A549 treated with ZK216348 at 1 μM for 4 hours (cell line): Measurements from ENCODE around the gene C11orf24. TPM values are rescaled to one million over a fixed set of nuclear protein-coding genes. Genes with fewer than 3 reads are reported as not detected.

Source experiments
- total RNA-seq: library from RNA; stranded (reverse); fragments of 200-300 nt; extraction: Qiagen RNA extraction; gene quantifications from 5 replicates; pipeline ENCODE4 v1.2.3, GENCODE V29; 2022; ENCODE audit warnings: low read depth

C11orf24 gene
- 49.2 to 63.5 TPM (median 61.6 TPM) in 5 replicates for total RNA-seq

GRCh38 chr11:68271781-68272608 is at the start of gene C11orf24:
Gene C11orf24 (minus strand): TSS chr11:68271973. CDS start chr11:68263767, 8,206 bp downstream.

GRCh38 chr11:68312117-68312779 is 40.5 kb upstream of the C11orf24 start, which contains the start of gene LRP5:
Gene LRP5 (plus strand): TSS chr11:68312591. CDS start chr11:68312715, 124 bp downstream.

GRCh38 chr11:68213135-68213515 is 58.6 kb downstream of the C11orf24 start, which contains the start of gene KMT5B:
Gene KMT5B (minus strand): TSS chr11:68213296. CDS start chr11:68190076, 23,220 bp downstream.

Other genes with a start within 250 kb of the C11orf24 start
- gene NDUFS8, start 241.3 kb downstream of the C11orf24 start, total RNA-seq, result 212 to 391 TPM (median 374 TPM) in 5 replicates
- 55.6 to 194 TPM (median 142 TPM) in 5 replicates for gene TCIRG1, start 232.9 kb downstream of the C11orf24 start, total RNA-seq
- 27.3 to 33.8 TPM (median 32.4 TPM) in 5 replicates for gene CHKA, start 150.6 kb downstream of the C11orf24 start, total RNA-seq
- 17.2 to 25.8 TPM (median 21.1 TPM) in 5 replicates for gene KMT5B, start 58.7 kb downstream of the C11orf24 start, total RNA-seq
- 27.8 to 57.9 TPM (median 52.8 TPM) in 5 replicates for gene LRP5, start 40.6 kb upstream of the C11orf24 start, total RNA-seq
- gene PPP6R3, start 188.8 kb upstream of the C11orf24 start, total RNA-seq, result 47.2 to 67.3 TPM (median 55.0 TPM) in 5 replicates